ENCODE results near the gene LRPAP1.

DNA sequence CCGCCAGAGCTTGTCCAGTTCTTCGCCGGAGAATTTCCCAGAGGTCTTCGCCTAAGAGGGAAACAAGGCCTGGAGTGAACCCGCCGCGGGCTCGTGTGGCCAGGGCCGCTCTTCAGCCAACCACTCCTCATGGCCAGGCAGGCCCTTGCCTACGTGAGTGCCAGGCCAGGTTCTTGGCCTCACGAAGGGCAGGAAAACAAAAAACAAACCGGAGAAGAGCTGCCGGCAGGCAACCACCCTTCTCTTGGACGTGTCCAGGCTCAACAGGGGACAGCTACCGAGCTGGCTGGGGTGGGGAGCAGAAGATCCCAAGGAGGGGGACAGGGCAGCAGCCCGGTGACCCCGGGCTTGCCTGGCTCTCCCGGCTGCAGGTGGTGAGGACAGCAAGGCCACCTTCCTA lies 13.3 kb downstream of the LRPAP1 start:
- no peak for TF ChIP-seq CTCF (IDR thresholded peaks at IDR 0.05; ENCODE audit: low read depth, low read length)
- no peak for TF ChIP-seq MAX (IDR thresholded peaks at IDR 0.05; ENCODE audit: low read depth, low read length)

All from NB4 (cell line).